H1 (cell line): ENCODE measurements around the gene CMSS1. TPM values are rescaled to one million over a fixed set of nuclear protein-coding genes. Genes with fewer than 3 reads are reported as not detected.
A peak's percentile ranks its signal among the peaks of the same experiment; 100 is the strongest.

ENCODE experiments used
- CTCF ChIA-PET: fragments of 300-600 bp; sonication (Branson Sonifier 250); formaldehyde crosslinking; loops from one replicate; lab custom pipeline; 2021; ENCODE audit not compliant: partially characterized antibody; lab: Charles Lee
- POLR2A ChIA-PET: fragments of 300-600 bp; sonication (Branson Sonifier 250); formaldehyde crosslinking; loops from one replicate; lab custom pipeline; 2021; ENCODE audit warnings: inconsistent platforms; ENCODE audit not compliant: partially characterized antibody; lab: Charles Lee
- DNase-seq, 2 experiments: peaks; one replicate each; pipeline versions ENCODE4 v3.0.0 to v3.0.0-alpha.2; 2010 to 2022; ENCODE audit warnings: low spot score in 2 of 2, low read depth in 1 of 2, mixed read lengths in 1 of 2
- FAIRE-seq: peaks from 2 replicates; lab custom pipeline; 2011; peaks lifted over from hg19 to GRCh38; lab: Jason Lieb, UNC
- H2AFZ ChIP-seq: 2 replicates; pipeline ENCODE4 v1.8.1; 2012; ENCODE audit warnings: low read length, inconsistent platforms
- H2AK5ac ChIP-seq: 2 replicates; pipeline ENCODE4 v1.6.1; 2013; ENCODE audit warnings: low read depth, low read length
- H2BK120ac ChIP-seq: replicated peaks from 2 replicates; pipeline ENCODE3; 2013; ENCODE audit warnings: low read depth, low read length, inconsistent platforms
- H2BK12ac ChIP-seq: 2 replicates; pipeline ENCODE4 v1.6.1; 2013; ENCODE audit warnings: low read depth, low read length
- H2BK15ac ChIP-seq: 2 replicates; pipeline ENCODE4 v1.6.1; 2013; ENCODE audit warnings: low read length
- H2BK20ac ChIP-seq: 2 replicates; pipeline ENCODE4 v1.6.1; 2013; ENCODE audit warnings: low read length
- H2BK5ac ChIP-seq: 2 replicates; pipeline ENCODE4 v1.6.1; 2013; ENCODE audit warnings: low read depth, low read length
- H3K14ac ChIP-seq: 2 replicates; pipeline ENCODE4 v1.6.1; 2013; ENCODE audit warnings: inconsistent platforms; ENCODE audit not compliant: insufficient read length
- H3K18ac ChIP-seq: 2 replicates; pipeline ENCODE4 v1.6.1; 2013; ENCODE audit warnings: low read length; ENCODE audit errors: extremely low read depth
- H3K23ac ChIP-seq: 2 replicates; pipeline ENCODE4 v1.6.1; 2013; ENCODE audit warnings: inconsistent platforms; ENCODE audit not compliant: insufficient read length
- H3K23me2 ChIP-seq: 2 replicates; pipeline ENCODE4 v1.6.1; 2013; ENCODE audit warnings: low read depth, low read length
- H3K27ac ChIP-seq: 2 replicates; pipeline ENCODE4 v1.6.1; 2011; ENCODE audit warnings: low read depth, low read length, inconsistent platforms
- H3K27me3 ChIP-seq, 4 experiments: replicated peaks in 1 of 4; 1 replicate in 1 of 4; 2 replicates in 3 of 4; pipeline versions ENCODE4 v1.6.1 to v1.8.1; 2011 to 2013; ENCODE audit warnings: low read length in 3 of 4, mild to moderate bottlenecking in 3 of 4, inconsistent platforms in 2 of 4, mixed read lengths in 2 of 4, moderate library complexity in 1 of 4; ENCODE audit not compliant: control insufficient read depth in 3 of 4, insufficient read depth in 3 of 4; ENCODE audit errors: extremely low read depth in 1 of 4
- H3K36me3 ChIP-seq, 4 experiments: 2 replicates each; pipeline versions ENCODE4 v1.6.1 to v1.8.1; 2011 to 2013; ENCODE audit warnings: mild to moderate bottlenecking in 4 of 4, low read length in 3 of 4, moderate library complexity in 2 of 4, control low read depth in 1 of 4, inconsistent platforms in 1 of 4; ENCODE audit not compliant: insufficient read depth in 4 of 4, control insufficient read depth in 2 of 4
- H3K4ac ChIP-seq: replicated peaks from 2 replicates; pipeline ENCODE3; 2013; ENCODE audit warnings: low read length, low read depth, mixed read lengths, inconsistent platforms; ENCODE audit not compliant: insufficient read length
- H3K4me1 ChIP-seq, 4 experiments: replicated peaks in 1 of 4; 1 replicate in 1 of 4; 2 replicates in 3 of 4; pipeline versions ENCODE4 v1.6.1 to v1.8.1; 2011 to 2013; ENCODE audit warnings: low read length in 3 of 4, inconsistent platforms in 2 of 4, mixed read lengths in 1 of 4; ENCODE audit not compliant: insufficient read depth in 4 of 4, control insufficient read depth in 3 of 4
- H3K4me2 ChIP-seq, 2 experiments: 2 replicates each; pipeline versions ENCODE4 v1.6.1 to v1.8.1; 2011 to 2013; ENCODE audit warnings: low read depth in 2 of 2, low read length in 2 of 2, control low read depth in 1 of 2, inconsistent platforms in 1 of 2, mild to moderate bottlenecking in 1 of 2; ENCODE audit not compliant: insufficient read depth in 1 of 2
- H3K4me3 ChIP-seq, 4 experiments: fragments of 200-600, 300-600 bp in 1 of 4; sonication (generic), shearing (Covaris generic), sonication (Bioruptor Twin) in 1 of 4; 2 replicates each; pipeline versions ENCODE4 v1.5.1 to v1.8.1; 2011 to 2016; ENCODE audit warnings: low read length in 4 of 4, low read depth in 3 of 4, control low read depth in 2 of 4, inconsistent platforms in 2 of 4, mild to moderate bottlenecking in 2 of 4, mixed read lengths in 1 of 4, moderate library complexity in 1 of 4; ENCODE audit not compliant: insufficient read depth in 2 of 4; ENCODE audit errors: extremely low read depth in 1 of 4
- H3K56ac ChIP-seq: replicated peaks from 2 replicates; pipeline ENCODE3; 2013; ENCODE audit warnings: low read depth, mild to moderate bottlenecking, mixed read lengths, low read length, inconsistent platforms; ENCODE audit not compliant: insufficient read length
- H3K79me1 ChIP-seq: 2 replicates; pipeline ENCODE4 v1.6.1; 2013; ENCODE audit warnings: low read depth, low read length, control low read depth
- H3K79me2 ChIP-seq, 2 experiments: 2 replicates each; pipeline versions ENCODE4 v1.6.1 to v1.8.1; 2012 to 2013; ENCODE audit warnings: low read length in 2 of 2, mild to moderate bottlenecking in 2 of 2, inconsistent platforms in 1 of 2; ENCODE audit not compliant: insufficient read depth in 2 of 2, control insufficient read depth in 1 of 2
- H3K9ac ChIP-seq, 4 experiments: replicated peaks in 1 of 4; 1 replicate in 1 of 4; 2 replicates in 3 of 4; pipeline versions ENCODE4 v1.6.1 to v1.8.1; 2011 to 2013; ENCODE audit warnings: low read depth in 3 of 4, low read length in 3 of 4, control low read depth in 2 of 4, mild to moderate bottlenecking in 2 of 4, moderate library complexity in 2 of 4, inconsistent platforms in 1 of 4; ENCODE audit errors: extremely low read depth in 1 of 4
- H3K9me3 ChIP-seq, 2 experiments: 2 replicates each; pipeline versions ENCODE4 v1.6.1 to v1.8.1; 2012 to 2013; ENCODE audit warnings: mild to moderate bottlenecking in 2 of 2, moderate library complexity in 2 of 2, control low read depth in 1 of 2, inconsistent platforms in 1 of 2, low read depth in 1 of 2, low read length in 1 of 2, mixed read lengths in 1 of 2; ENCODE audit not compliant: insufficient read depth in 2 of 2
- H4K20me1 ChIP-seq, 2 experiments: replicated peaks in 1 of 2; 2 replicates each; pipeline versions ENCODE3 to v1.8.1; 2011 to 2013; ENCODE audit warnings: inconsistent platforms in 2 of 2, low read length in 2 of 2, mild to moderate bottlenecking in 1 of 2; ENCODE audit not compliant: insufficient read depth in 2 of 2, control insufficient read depth in 1 of 2
- H4K5ac ChIP-seq: 2 replicates; pipeline ENCODE4 v1.6.1; 2013; ENCODE audit warnings: low read length, low read depth, mixed read lengths, inconsistent platforms; ENCODE audit not compliant: insufficient read length
- H4K8ac ChIP-seq: 2 replicates; pipeline ENCODE4 v1.8.0; 2013; ENCODE audit warnings: mild to moderate bottlenecking, moderate library complexity, low read length, inconsistent platforms; ENCODE audit not compliant: insufficient read depth; ENCODE audit errors: extremely low read depth
- H4K91ac ChIP-seq: replicated peaks from 2 replicates; pipeline ENCODE3; 2013; ENCODE audit warnings: low read length, mixed read lengths, inconsistent platforms; ENCODE audit not compliant: insufficient read length
- GTF2F1 ChIP-seq: IDR thresholded peaks from 2 replicates; pipeline ENCODE4 v1.6.1; 2012; ENCODE audit warnings: low read depth, low read length, improper control_type of control experiment, borderline replicate concordance
- HDAC2 ChIP-seq, 2 experiments: fragments of 300-600 bp in 1 of 2; sonication (generic) in 1 of 2; IDR thresholded peaks; 2 replicates each; pipeline ENCODE4 v1.6.1; 2011 to 2012; ENCODE audit warnings: low read depth in 2 of 2, low read length in 2 of 2, mild to moderate bottlenecking in 2 of 2, moderate library complexity in 2 of 2, borderline replicate concordance in 1 of 2, inconsistent platforms in 1 of 2
- SP4 ChIP-seq: IDR thresholded peaks from 2 replicates; pipeline ENCODE4 v1.6.1; 2012; ENCODE audit warnings: low read length, inconsistent platforms
- WGBS, 2 experiments: shearing (Covaris generic) in 1 of 2; methylation state at CpG; one replicate each; pipeline versions ENCODE4 v1.1.6 to v1.1.7; 2013 to 2015; ENCODE audit warnings: low lambda C conversion rate in 2 of 2, mixed read lengths in 2 of 2, inconsistent platforms in 1 of 2, low coverage in 1 of 2, missing lambda C conversion rate in 1 of 2; ENCODE audit not compliant: insufficient replicate concordance in 2 of 2, insufficient coverage in 1 of 2, insufficient read length in 1 of 2; ENCODE audit errors: extremely low coverage in 1 of 2, missing lambda C conversion rate in 1 of 2; 5-methylcytosine and 5-hydroxymethylcytosine counted together
- polyA plus RNA-seq, 7 experiments: library from polyadenylated mRNA; depleted of rRNA in 3 of 7; stranded (reverse) in 5 of 7; unstranded in 2 of 7; fragments of >200 nt in 5 of 7; fragments of 200-250 nt in 2 of 7; gene quantifications; 1 replicate in 5 of 7; 2 replicates in 1 of 7; 4 replicates in 1 of 7; pipeline versions ENCODE4 v1.2.1 to v1.2.3, GENCODE V29; 2011 to 2013; ENCODE audit warnings: missing spikeins in 2 of 7, mixed read lengths in 2 of 7
- total RNA-seq: library from RNA; stranded (reverse); fragmentation: NEBNext Ultra II Directional; extraction: Animal tissue kit (Norgen Biotek cat#: 25700); gene quantifications from 2 replicates; pipeline ENCODE4 v1.2.1, GENCODE V29; 2021

Gene CMSS1
- total and polyA plus RNA-seq, 2 of the 8 experiments (the other 6 are each of a cell fraction or from before 2014, with no cell fraction given), result 15.2 to 75.1 TPM

DNA sequence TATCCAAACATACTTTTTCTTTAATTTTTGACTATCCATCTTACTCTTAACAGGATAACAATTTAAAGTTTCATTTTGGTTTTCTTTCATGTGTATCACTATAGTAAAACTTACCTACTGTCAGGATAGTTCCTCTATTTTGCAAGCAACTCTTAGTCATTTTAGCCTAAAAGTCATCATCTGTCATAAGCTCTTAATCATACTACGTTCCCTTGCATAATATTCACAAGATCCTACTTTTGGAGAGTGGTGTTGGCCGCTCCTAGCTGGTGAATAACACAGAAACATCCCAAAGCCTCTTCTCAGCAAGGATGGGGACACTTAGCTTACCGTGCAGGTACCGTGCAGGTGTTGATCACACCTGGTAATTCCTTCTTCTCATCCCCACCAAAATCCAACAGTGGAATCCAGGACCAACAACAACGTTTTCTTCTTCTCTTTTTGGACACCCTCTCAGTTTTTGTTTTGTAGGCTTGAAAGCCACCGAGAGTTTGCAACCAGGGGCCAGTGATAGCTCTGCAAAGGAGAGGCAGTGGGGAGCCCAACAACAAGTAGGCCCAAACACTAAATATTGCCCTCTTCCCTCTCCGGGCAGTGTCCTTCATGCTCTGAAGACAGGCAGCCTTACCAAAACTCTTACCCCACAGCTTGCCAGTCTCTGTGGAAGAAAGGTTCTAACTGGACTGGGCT is 296.2 kb downstream of the CMSS1 start:
- no peaks in the 10 kb centered on the region for H3K36me3 ChIP-seq
- H4K91ac ChIP-seq, result no peak overlapping the region
- H3K27ac ChIP-seq, result no peak overlapping the region
- no peaks in the 10 kb centered on the region for H3K9me3 ChIP-seq
- no peak overlapping the region for H2AFZ ChIP-seq
- H2BK5ac ChIP-seq, result no peak overlapping the region
- no peaks in the 10 kb centered on the region for H4K20me1 ChIP-seq
- no peaks in the 10 kb centered on the region for H3K23me2 ChIP-seq
- WGBS, 2 experiments, result 94% methylated on average over 7 of the region's 7 CpGs; no CpG with 5 or more reads in 1 of the 2 experiments
- H3K4me2 ChIP-seq, result no peak overlapping the region
- H3K56ac ChIP-seq, result no peak overlapping the region
- no peak overlapping the region for H2BK120ac ChIP-seq
- FAIRE-seq, result no peak
- no peak overlapping the region for H2AK5ac ChIP-seq
- H3K14ac ChIP-seq, result no peak overlapping the region
- H3K23ac ChIP-seq, result no peak overlapping the region
- no peaks in the 10 kb centered on the region for H3K79me2 ChIP-seq
- no peaks in the 10 kb centered on the region for H3K27me3 ChIP-seq
- no peak for DNase-seq
- CTCF ChIA-PET, result no interaction called here
- H3K79me1 ChIP-seq, result no peaks in the 10 kb centered on the region
- no peak overlapping the region for H3K9ac ChIP-seq
- no peak overlapping the region for H3K4me3 ChIP-seq
- H2BK12ac ChIP-seq, result no peak overlapping the region
- TF ChIP-seq GTF2F1, result no peak
- no peak for TF ChIP-seq SP4
- no peak for TF ChIP-seq HDAC2 (IDR thresholded peaks at IDR 0.05; ENCODE audit: borderline replicate concordance in 1 of 2, low read depth in 2 of 2, low read length in 2 of 2)
- H4K5ac ChIP-seq, result no peak overlapping the region
- no peaks in the 10 kb centered on the region for H3K4me1 ChIP-seq
- POLR2A ChIA-PET, result interaction anchor here (1.1 to 1.3 kb wide), 2 partner anchors 11 to 15 kb away, joined by 3 read pairs; no protein-coding TSS in a partner anchor
- H3K18ac ChIP-seq, result no peak overlapping the region
- no peak overlapping the region for H2BK20ac ChIP-seq
- peak overlapping the region; percentile 68; the same call in 1 of the 2 replicates for H4K8ac ChIP-seq
- no peak overlapping the region for H2BK15ac ChIP-seq
- no peak overlapping the region for H3K4ac ChIP-seq
